Aorta (tissue), 5 donors: Measurements from ENCODE around the gene SCN2A. TPM values are rescaled to one million over a fixed set of nuclear protein-coding genes. Genes with fewer than 3 reads are reported as not detected.
"Not testable (repeated sequence)": the region's sequence is repeated elsewhere in the genome, so short reads cannot be mapped to it uniquely, and the experiment has no call there.

Experiments
- ATAC-seq: fragments of 200-7000 bp; cut with Tn5 transposase; one replicate; pipeline ENCODE4 v1.9.1; 2022; ENCODE audit warnings: moderate library complexity; ENCODE audit not compliant: low FRiP score
- DNase-seq, 2 donors: peaks; one replicate each; pipeline ENCODE4 v3.0.0-alpha.2; 2020
- H3K27ac ChIP-seq, 2 donors: one replicate each; pipeline ENCODE4 v1.5.1; 2013; ENCODE audit warnings: low read length in 2 of 2, mild to moderate bottlenecking in 2 of 2, moderate library complexity in 2 of 2, control low read depth in 1 of 2, inconsistent platforms in 1 of 2, low read depth in 1 of 2
- H3K27me3 ChIP-seq, 2 donors: one replicate each; pipeline ENCODE4 v1.6.1; 2013; ENCODE audit warnings: control low read depth in 1 of 2, low read length in 1 of 2, mild to moderate bottlenecking in 1 of 2, moderate library complexity in 1 of 2; ENCODE audit not compliant: insufficient read depth in 2 of 2, control insufficient read depth in 1 of 2
- H3K36me3 ChIP-seq, 2 donors: one replicate each; pipeline ENCODE4 v1.6.1; 2013; ENCODE audit warnings: control low read depth in 1 of 2, low read length in 1 of 2, mild to moderate bottlenecking in 1 of 2; ENCODE audit not compliant: insufficient read depth in 2 of 2, control insufficient read depth in 1 of 2
- H3K4me1 ChIP-seq, 2 donors: one replicate each; pipeline ENCODE4 v1.6.1; 2013; ENCODE audit warnings: low read length in 2 of 2, control low read depth in 1 of 2, mild to moderate bottlenecking in 1 of 2, moderate library complexity in 1 of 2; ENCODE audit not compliant: insufficient read depth in 2 of 2, control insufficient read depth in 1 of 2
- H3K4me3 ChIP-seq, 2 donors: one replicate each; pipeline ENCODE4 v1.5.1; 2013; ENCODE audit warnings: low read length in 2 of 2, control low read depth in 1 of 2, mild to moderate bottlenecking in 1 of 2
- H3K9me3 ChIP-seq: one replicate; pipeline ENCODE4 v1.6.1; 2013; ENCODE audit warnings: mild to moderate bottlenecking, low read length; ENCODE audit not compliant: control insufficient read depth
- WGBS, 2 donors: extraction: QIAGEN DNeasy Blood & Tissue Kit; methylation state at CpG; one replicate each; pipeline ENCODE4 v1.1.7; 2013; 5-methylcytosine and 5-hydroxymethylcytosine counted together
- intact Hi-C, 2 donors: fragments of 100-400 bp; cut with DNase I; formaldehyde crosslinking; loops; one replicate each; pipeline versions ENCODE4 v1.14.2 to v1.15.0; 2022
- polyA plus RNA-seq, 2 donors: library from polyadenylated mRNA; stranded (reverse); fragments of 200-250 nt; gene quantifications; one replicate each; pipeline ENCODE4 v1.2.3, GENCODE V29; 2013
- total RNA-seq, 2 donors: library from RNA; stranded (reverse); fragmentation: NEBNext Ultra II Directional; extraction: Animal tissue kit (Norgen Biotek cat#: 25700); gene quantifications; one replicate each; pipeline ENCODE4 v1.2.1, GENCODE V29; 2021
- donor health status: healthy with polysubstance abuse.
- donor health status: Bipolar disorder and iron deficiency.
- donor health status: DM: no; HTN: no; CAD: no.
- donor health status: DM: no; HTN: no; CAD: no.
- donor health status: DM: yes; HTN: yes; CAD: no.

Gene SCN2A
- total and polyA plus RNA-seq, 4 donors = 0.15 to 0.81 (median 0.63) TPM; not detected in 1

DNA sequence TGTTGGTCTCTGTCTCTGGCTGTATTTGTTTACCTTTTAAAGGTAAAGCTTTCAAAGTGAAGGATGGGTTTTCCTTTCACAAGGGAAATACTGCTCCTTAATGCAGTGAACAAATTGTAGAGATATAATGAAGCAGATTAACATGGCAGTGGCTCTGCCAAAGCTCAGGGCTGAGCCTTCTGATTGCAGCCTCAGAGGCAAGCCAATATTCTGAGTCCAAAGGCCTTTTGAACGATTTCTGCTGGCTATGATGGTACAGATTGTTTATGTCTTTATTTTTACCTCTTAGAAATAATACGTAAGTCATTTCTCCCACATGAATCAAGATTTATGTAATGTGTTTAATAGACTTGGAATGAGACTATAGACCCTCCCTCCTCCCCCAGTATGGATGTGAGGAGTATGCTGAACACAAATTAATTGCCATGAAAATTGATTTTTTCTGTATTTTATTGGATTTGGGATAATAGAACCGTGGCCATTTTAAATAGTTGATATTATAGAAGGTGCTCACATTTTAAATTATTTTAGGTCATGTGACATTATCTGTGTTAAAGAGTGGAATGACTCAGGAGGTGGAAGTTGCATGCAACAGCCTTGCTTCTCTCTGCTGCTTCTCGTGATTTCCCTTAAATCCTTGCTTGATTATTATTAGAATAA, 772 bp downstream of the SCN2A start:
- Histone ChIP-seq H3K4me3 (no peak overlapping the region), H3K36me3 (no peaks in the 10 kb centered on the region), H3K9me3 (no peaks in the 10 kb centered on the region), H3K4me1 (no peaks in the 10 kb centered on the region), H3K27me3 (no peaks in the 10 kb centered on the region), H3K27ac (no peak overlapping the region)
- DNase-seq = no peak
- no peak for ATAC-seq
- intact Hi-C loops = loop anchor here in 1 of 2 donors (5.0 kb wide), 1 partner anchor 52 kb away; no protein-coding TSS in a partner anchor
- 57% methylated on average over 4 of the region's 4 CpGs for WGBS, 2 donors

DNA sequence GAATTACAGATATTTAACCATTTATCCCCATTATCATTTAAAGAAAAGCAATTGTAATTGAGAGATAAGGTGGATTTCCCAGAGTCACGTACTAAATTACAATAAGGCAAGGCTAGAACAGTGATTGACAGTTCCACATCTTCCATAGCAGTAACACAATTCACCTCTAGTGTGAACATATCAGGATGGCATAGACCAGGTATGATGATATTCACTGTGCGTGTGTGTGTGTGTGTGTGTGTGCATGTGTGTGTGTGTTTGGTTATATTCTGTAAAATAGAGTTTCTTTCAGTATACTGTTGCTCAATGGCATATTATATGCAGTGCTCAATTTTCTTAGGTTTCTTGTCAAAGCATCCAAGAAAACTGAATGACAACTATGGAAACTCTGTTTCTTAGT, 1.7 kb downstream of the SCN2A start:
- no peak overlapping the region for H3K27ac ChIP-seq
- DNase-seq = no peak
- H3K9me3 ChIP-seq = no peaks in the 10 kb centered on the region
- no peaks in the 10 kb centered on the region for H3K36me3 ChIP-seq
- H3K27me3 ChIP-seq = no peaks in the 10 kb centered on the region
- intact Hi-C loops = loop anchor here in 1 of 2 donors (5.0 kb wide), 1 partner anchor 51 kb away; no protein-coding TSS in a partner anchor
- H3K4me3 ChIP-seq = no peak overlapping the region
- 75 to 81% methylated on average over 2 of the region's 2 CpGs for WGBS, 2 donors
- ATAC-seq = no peak
- H3K4me1 ChIP-seq = no peaks in the 10 kb centered on the region

DNA sequence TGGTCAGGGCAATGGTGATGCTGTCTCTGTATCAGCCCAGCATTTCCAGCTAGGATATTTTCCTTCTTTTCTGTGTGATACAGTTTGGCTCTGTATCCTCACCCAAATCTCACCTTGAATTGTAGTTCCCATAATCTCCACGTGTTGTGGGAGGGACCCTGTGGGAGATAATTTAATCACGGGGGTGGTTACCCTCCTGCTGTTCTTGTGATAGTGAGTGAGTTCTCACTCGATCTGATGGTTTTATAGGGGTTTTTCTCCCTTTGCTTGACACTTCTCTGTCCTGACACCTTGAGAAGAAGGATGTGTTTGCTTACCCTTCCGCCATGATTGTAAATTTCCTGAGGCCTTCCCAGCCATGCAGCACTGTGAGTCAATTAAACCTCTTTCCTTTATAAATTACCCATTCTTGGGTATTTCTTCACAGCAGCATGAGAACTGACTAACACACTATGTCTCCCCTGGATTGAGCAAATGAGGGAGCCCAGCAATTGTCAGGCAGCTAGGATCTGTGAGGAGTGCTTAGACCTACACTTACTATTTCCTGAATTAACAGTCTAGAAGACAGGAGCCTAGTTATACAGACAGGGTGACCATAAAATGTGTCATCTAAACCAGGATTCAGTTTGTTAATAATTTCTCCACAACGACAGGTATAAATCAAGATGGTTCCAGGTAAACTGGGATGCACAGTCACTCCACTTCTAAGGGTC, 6.0 kb downstream of the SCN2A start:
- intact Hi-C loops = no loop called here
- no peak overlapping the region for H3K4me3 ChIP-seq
- DNase-seq (no peak), ATAC-seq (no peak)
- 19 to 29% methylated on average over 5 of the region's 5 CpGs for WGBS, 2 donors
- H3K36me3 ChIP-seq = no peaks in the 10 kb centered on the region
- no peaks in the 10 kb centered on the region for H3K27me3 ChIP-seq
- H3K27ac ChIP-seq = no peak overlapping the region
- H3K9me3 ChIP-seq = no peaks in the 10 kb centered on the region
- no peaks in the 10 kb centered on the region for H3K4me1 ChIP-seq

DNA sequence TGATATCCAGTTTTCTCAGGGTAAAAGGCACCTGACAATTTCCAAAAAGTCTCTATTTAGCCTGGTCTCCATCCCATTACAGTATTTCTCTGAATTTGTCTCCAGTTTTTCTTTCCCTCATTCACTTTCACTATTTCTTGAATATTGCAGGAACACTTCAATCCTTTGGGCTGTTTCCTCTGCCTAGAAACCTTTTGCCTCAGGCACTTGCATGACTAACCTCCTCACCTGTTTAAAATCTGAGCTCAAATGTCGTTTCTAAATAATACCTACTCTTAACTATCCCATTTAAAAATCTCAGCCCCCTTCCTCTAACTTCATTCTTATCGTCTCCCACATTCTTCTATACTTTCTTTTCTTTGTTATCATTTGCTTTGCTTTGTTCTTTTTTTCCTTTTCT, 9.0 kb downstream of the SCN2A start:
- DNase-seq (no peak), ATAC-seq (no peak)
- Histone ChIP-seq H3K4me3 (no peak overlapping the region), H3K27ac (no peak overlapping the region), H3K36me3 (no peaks in the 10 kb centered on the region), H3K9me3 (no peaks in the 10 kb centered on the region), H3K27me3 (no peaks in the 10 kb centered on the region), H3K4me1 (no peaks in the 10 kb centered on the region)
- intact Hi-C loops = no loop called here
- 51 to 64% methylated on average over 2 of the region's 2 CpGs for WGBS, 2 donors

DNA sequence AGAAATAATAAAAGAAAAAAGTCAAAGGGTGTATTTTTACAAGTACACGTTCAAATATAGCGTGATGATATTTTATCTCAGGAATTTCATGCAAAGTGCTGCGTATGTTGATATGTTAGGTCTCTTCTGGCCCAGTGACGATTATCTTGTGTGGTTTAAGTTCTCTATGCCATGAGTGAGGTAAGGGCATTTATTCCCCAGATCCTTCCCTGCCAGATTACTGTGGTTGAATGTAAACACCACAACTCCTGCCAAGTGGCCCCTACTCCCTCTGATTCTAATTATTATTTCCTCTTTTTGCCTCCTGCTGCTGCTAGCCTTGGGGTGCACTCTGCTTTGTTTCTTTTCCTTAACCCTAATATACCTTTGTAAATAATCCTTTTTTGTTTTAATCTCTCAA, 12.2 kb downstream of the SCN2A start:
- Histone ChIP-seq H3K4me1 (no peaks in the 10 kb centered on the region), H3K9me3 (no peaks in the 10 kb centered on the region), H3K27me3 (no peaks in the 10 kb centered on the region), H3K36me3 (no peaks in the 10 kb centered on the region), H3K27ac (no peak overlapping the region), H3K4me3 (no peak overlapping the region)
- ATAC-seq (no peak), DNase-seq (no peak)
- intact Hi-C loops = no loop called here
- 38 to 46% methylated on average over 4 of the region's 4 CpGs for WGBS, 2 donors

DNA sequence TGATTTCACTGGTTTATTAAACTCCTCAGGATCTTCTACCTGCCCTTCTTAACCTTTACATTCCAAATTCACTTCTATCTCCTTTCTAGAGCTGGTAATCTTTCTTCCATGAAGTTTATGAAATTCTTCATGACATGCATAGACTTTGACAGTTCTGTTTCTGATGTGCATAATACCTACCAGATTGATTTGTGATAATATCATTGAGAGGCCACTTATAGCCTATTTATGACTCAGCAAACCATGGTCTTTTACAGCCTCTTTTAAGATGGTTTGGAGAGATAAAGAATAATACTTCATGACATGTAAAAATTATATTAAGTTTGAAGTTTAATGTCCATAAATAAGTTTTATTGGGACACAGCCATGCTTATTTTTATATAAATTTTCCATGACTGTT, 14.0 kb downstream of the SCN2A start:
- Histone ChIP-seq H3K9me3 (no peaks in the 10 kb centered on the region), H3K4me1 (no peaks in the 10 kb centered on the region), H3K4me3 (no peak overlapping the region), H3K36me3 (no peaks in the 10 kb centered on the region), H3K27ac (no peak overlapping the region), H3K27me3 (no peaks in the 10 kb centered on the region)
- ATAC-seq = no peak
- intact Hi-C loops = no loop called here
- DNase-seq = no peak

DNA sequence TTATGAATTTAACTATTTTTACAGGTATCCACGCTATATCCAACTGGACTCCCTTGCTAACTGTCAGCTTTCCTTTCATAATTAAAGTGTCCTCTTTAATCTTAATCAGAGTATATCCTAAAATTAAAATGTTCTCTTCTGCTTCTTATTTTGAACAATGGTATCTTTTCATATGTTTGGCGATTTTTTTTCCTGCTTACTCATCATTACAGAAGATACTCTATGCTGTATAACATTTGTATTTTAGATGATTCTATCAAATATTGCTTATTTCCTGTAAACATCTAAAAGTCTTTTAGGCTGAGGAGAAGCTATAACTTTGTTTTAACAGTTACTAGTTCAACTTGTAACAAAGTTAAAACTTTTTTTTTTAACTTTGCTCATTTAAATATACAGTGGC, 17.4 kb downstream of the SCN2A start:
- WGBS, 2 donors = 92 to 93% methylated on average over 2 of the region's 2 CpGs
- Histone ChIP-seq H3K9me3 (no peaks in the 10 kb centered on the region), H3K27ac (no peak overlapping the region), H3K4me3 (no peak overlapping the region), H3K4me1 (no peaks in the 10 kb centered on the region), H3K36me3 (no peaks in the 10 kb centered on the region), H3K27me3 (no peaks in the 10 kb centered on the region)
- intact Hi-C loops = no loop called here
- ATAC-seq (no peak), DNase-seq (no peak)

DNA sequence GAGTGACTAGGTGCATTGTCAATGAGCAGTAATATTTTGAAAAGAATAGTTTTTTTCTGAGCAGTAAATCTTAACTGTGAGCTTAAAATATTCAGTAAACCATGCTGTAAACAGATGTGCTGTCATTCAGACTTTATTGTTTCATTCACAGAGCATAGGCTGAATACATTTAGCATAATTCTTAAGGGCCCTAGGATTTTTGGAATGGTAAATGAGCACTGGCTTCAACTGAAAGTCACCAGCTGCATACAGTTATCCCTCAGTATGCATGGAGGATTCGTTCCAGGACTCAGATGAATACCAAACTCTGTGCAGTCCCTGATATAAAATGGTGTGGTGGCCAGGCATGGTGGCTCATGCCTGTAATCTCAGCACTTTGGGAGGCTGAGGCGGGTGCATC, 21.1 kb downstream of the SCN2A start:
- WGBS, 2 donors = 86 to 87% methylated on average over 2 of the region's 2 CpGs
- ATAC-seq = not testable (repeated sequence)

DNA sequence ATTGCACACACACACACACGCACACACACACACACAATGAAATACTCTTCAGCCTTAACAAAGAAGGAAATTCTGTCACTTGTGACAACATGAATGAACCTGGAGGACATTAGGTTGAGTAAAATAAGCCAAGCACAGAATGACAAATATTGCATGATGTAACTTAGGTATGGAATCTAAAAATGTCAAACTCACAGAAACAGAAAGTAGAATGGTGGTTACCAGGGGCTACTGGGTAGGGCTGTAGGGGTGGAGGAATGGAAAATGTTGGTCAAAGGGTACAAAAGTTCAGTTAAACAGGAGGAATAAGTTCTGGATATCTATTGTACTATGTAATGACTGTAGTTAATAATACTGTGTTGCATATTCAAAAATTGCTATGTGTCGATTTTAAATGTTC, 29.5 kb downstream of the SCN2A start:
- Histone ChIP-seq H3K4me1 (no peaks in the 10 kb centered on the region), H3K36me3 (no peaks in the 10 kb centered on the region), H3K27ac (no peak overlapping the region), H3K27me3 (no peaks in the 10 kb centered on the region), H3K4me3 (no peak overlapping the region), H3K9me3 (no peaks in the 10 kb centered on the region)
- ATAC-seq = no peak
- 78 to 87% methylated on average over 2 of the region's 2 CpGs for WGBS, 2 donors
- intact Hi-C loops = no loop called here
- DNase-seq = no peak

More for the DNA sequence above, 21.1 kb downstream of the SCN2A start:
- H3K9me3 ChIP-seq, intact Hi-C loops, H3K4me1 ChIP-seq, H3K27me3 ChIP-seq, H3K36me3 ChIP-seq, DNase-seq, H3K27ac ChIP-seq, H3K4me3 ChIP-seq: not testable (repeated sequence)
